OCI-LY3 (cell line): Measurements from ENCODE around the gene MED31.

Experiments
- H2AFZ ChIP-seq: fragments of 200-600, 300-600 bp; shearing (Covaris generic); 2 replicates; pipeline ENCODE4 v1.6.0; 2014; ENCODE audit warnings: antibody characterized with exemption, low read depth, low read length
- H3K27ac ChIP-seq: fragments of 200-600, 300-600 bp; sonication (generic); 2 replicates; pipeline ENCODE4 v1.5.1; 2014; ENCODE audit warnings: mild to moderate bottlenecking, low read length, moderate library complexity, mixed read lengths
- H3K27me3 ChIP-seq: fragments of 200-600, 300-600 bp; sonication (generic); 2 replicates; pipeline ENCODE4 v1.6.1; 2014; ENCODE audit warnings: low read depth, low read length, mixed read lengths
- H3K36me3 ChIP-seq: fragments of 200-600, 300-600 bp; sonication (generic); replicated peaks from 2 replicates; pipeline ENCODE3; 2014; ENCODE audit warnings: low read depth, low read length, mixed read lengths
- H3K4me1 ChIP-seq: fragments of 300-600, 200-600 bp; sonication (generic); 2 replicates; pipeline ENCODE4 v1.6.1; 2014; ENCODE audit warnings: low read length, mixed read lengths
- H3K4me2 ChIP-seq: fragments of 200-600, 300-600 bp; sonication (generic); 2 replicates; pipeline ENCODE4 v1.6.1; 2014; ENCODE audit warnings: low read length, mixed read lengths
- H3K4me3 ChIP-seq: fragments of 300-600, 200-600 bp; sonication (generic); 2 replicates; pipeline ENCODE4 v1.5.1; 2014; ENCODE audit warnings: antibody characterized with exemption, mild to moderate bottlenecking, low read length, moderate library complexity
- H3K79me2 ChIP-seq: fragments of 300-600, 200-600 bp; shearing (Covaris generic); 2 replicates; pipeline ENCODE4 v1.6.1; 2014; ENCODE audit warnings: mild to moderate bottlenecking, low read length, mixed read lengths
- H3K9ac ChIP-seq: fragments of 300-600, 200-600 bp; shearing (Covaris generic); 2 replicates; pipeline ENCODE4 v1.6.0; 2014; ENCODE audit warnings: mild to moderate bottlenecking, low read length, moderate library complexity
- H3K9me3 ChIP-seq: fragments of 200-600, 300-600 bp; shearing (Covaris generic); 2 replicates; pipeline ENCODE4 v1.6.1; 2014; ENCODE audit warnings: low read length, mixed read lengths; ENCODE audit not compliant: insufficient read depth
- H4K20me1 ChIP-seq: fragments of 200-600, 300-600 bp; sonication (generic); 2 replicates; pipeline ENCODE4 v1.6.1; 2016; ENCODE audit warnings: low read length, mixed read lengths; ENCODE audit not compliant: insufficient read depth
- EZH2phosphoT487 ChIP-seq: fragments of 200-600 bp; shearing (Covaris generic); IDR thresholded peaks from 2 replicates; pipeline ENCODE4 v1.6.1; 2018; ENCODE audit warnings: antibody characterized with exemption, mixed run types, low read depth
- TF ChIP-seq, protein P1 (sequence below): fragments of 200-600, 300-600 bp; sonication (generic); IDR thresholded peaks from 2 replicates; pipeline ENCODE4 v1.5.1; 2014; ENCODE audit warnings: antibody characterized with exemption, low read length, low read depth

Gene MED31

DNA sequence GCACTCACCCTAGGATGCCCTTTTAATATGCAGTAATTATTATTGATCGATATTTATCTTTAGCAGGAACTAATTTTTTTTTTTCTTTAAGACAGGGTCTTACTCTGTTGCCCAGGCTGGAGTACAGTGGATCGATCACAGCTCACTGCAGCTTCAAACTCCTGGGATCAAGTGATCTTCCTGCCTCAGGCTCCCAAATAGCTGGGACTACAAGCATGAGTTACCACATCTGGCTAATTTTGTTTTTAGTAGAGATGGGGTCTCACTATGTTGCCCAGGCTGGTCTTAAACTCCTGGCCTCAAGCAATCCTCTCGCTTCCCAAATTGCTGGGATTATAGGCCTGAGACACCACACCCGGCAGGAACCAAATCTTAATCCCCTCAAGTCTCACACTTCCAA, 40.2 kb downstream of the MED31 start:
- Histone ChIP-seq H3K4me2 (no peak overlapping the region), H3K9ac (no peak overlapping the region), H4K20me1 (no peaks in the 10 kb centered on the region), H3K27me3 (no peaks in the 10 kb centered on the region), H3K4me3 (no peak overlapping the region), H2AFZ (no peak overlapping the region), H3K9me3 (no peaks in the 10 kb centered on the region), H3K4me1 (no peaks in the 10 kb centered on the region), H3K27ac (no peak overlapping the region), H3K79me2 (no peaks in the 10 kb centered on the region), H3K36me3 (no peaks in the 10 kb centered on the region)
- TF ChIP-seq, protein P1, sequence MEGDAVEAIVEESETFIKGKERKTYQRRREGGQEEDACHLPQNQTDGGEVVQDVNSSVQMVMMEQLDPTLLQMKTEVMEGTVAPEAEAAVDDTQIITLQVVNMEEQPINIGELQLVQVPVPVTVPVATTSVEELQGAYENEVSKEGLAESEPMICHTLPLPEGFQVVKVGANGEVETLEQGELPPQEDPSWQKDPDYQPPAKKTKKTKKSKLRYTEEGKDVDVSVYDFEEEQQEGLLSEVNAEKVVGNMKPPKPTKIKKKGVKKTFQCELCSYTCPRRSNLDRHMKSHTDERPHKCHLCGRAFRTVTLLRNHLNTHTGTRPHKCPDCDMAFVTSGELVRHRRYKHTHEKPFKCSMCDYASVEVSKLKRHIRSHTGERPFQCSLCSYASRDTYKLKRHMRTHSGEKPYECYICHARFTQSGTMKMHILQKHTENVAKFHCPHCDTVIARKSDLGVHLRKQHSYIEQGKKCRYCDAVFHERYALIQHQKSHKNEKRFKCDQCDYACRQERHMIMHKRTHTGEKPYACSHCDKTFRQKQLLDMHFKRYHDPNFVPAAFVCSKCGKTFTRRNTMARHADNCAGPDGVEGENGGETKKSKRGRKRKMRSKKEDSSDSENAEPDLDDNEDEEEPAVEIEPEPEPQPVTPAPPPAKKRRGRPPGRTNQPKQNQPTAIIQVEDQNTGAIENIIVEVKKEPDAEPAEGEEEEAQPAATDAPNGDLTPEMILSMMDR: no peak
- TF ChIP-seq EZH2phosphoT487: no peak

DNA sequence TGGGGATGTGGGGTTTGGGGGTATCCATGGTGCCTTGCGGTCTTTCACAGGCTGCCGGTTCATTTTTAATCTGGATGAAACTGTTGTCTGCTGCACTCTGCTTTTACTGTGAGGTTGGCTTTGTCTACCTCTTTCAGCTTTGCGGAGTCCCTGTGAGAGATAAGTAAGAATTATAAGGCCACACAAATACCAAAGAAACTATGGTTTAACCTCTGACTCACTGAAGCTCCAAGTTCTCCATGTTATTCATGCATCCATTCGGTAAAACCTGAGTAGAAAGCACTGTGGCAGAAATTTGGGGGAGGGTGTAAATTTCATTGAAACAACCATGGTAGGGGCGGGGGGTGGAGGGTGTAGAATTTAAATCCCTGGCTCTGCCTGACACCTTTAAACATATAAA, 41.4 kb downstream of the MED31 start:
- no peaks in the 10 kb centered on the region for H3K79me2 ChIP-seq
- no peak overlapping the region for H3K27ac ChIP-seq
- no peaks in the 10 kb centered on the region for H3K36me3 ChIP-seq
- H3K27me3 ChIP-seq: no peaks in the 10 kb centered on the region
- no peaks in the 10 kb centered on the region for H3K4me1 ChIP-seq
- no peaks in the 10 kb centered on the region for H3K9me3 ChIP-seq
- no peak overlapping the region for H3K4me2 ChIP-seq
- H4K20me1 ChIP-seq: no peaks in the 10 kb centered on the region
- H3K9ac ChIP-seq: no peak overlapping the region
- H3K4me3 ChIP-seq: no peak overlapping the region
- no peak for TF ChIP-seq EZH2phosphoT487
- TF ChIP-seq, protein P1: no peak
- H2AFZ ChIP-seq: no peak overlapping the region

DNA sequence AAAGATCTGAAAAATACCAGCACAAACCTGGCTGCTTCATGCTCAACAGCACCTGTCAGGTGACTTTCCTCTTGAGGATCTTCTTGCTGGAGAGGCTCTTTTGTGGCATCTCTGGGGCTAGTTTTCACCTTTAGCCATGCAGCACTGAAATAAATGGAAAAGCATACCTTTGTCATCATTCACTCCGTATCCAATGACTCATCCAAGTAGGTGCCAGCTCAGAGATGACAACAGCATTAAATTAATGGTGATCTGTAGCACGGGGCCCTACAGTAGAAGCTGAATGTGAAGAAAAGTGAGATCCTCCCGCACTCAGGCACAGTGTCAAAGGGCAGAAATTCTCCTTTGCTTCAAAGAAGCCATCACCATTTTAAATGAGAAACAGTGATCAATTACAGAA, 43.1 kb downstream of the MED31 start:
- Histone ChIP-seq H2AFZ (no peak overlapping the region), H3K4me3 (no peak overlapping the region), H4K20me1 (no peaks in the 10 kb centered on the region), H3K9me3 (no peaks in the 10 kb centered on the region), H3K4me2 (no peak overlapping the region), H3K36me3 (no peaks in the 10 kb centered on the region), H3K4me1 (no peaks in the 10 kb centered on the region), H3K27me3 (no peaks in the 10 kb centered on the region), H3K79me2 (no peaks in the 10 kb centered on the region), H3K9ac (no peak overlapping the region), H3K27ac (no peak overlapping the region)
- TF ChIP-seq EZH2phosphoT487: no peak
- TF ChIP-seq, protein P1: no peak

DNA sequence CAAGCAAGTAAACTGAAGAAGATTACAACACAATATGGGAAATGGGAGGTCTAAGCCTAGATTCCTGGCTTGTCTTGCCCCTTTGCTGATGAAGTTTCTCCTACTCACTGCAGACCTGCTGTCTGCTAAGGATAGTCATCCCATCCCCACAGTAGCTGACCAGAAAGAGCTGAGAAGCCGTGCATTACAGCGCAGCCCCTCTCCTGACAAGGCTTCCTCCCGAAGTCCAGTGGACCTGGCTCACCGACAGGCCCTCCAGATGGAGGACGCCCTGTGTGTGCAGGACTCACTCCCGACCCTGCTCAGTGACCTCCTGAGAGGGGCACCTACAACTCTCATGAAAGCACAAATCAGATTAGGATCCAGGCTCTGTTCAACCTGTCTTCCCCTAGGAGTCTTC, 46.3 kb downstream of the MED31 start:
- Histone ChIP-seq H3K9ac (no peak overlapping the region), H3K27ac (no peak overlapping the region), H3K27me3 (no peaks in the 10 kb centered on the region), H3K9me3 (no peaks in the 10 kb centered on the region), H4K20me1 (no peaks in the 10 kb centered on the region), H3K4me2 (no peak overlapping the region), H3K4me1 (no peaks in the 10 kb centered on the region), H3K4me3 (no peak overlapping the region), H3K79me2 (no peaks in the 10 kb centered on the region), H3K36me3 (peaks cover 7% of the 10 kb centered on the region), H2AFZ (no peak overlapping the region)
- TF ChIP-seq EZH2phosphoT487: no peak
- TF ChIP-seq, protein P1: no peak
